Measurements from ENCODE around the gene LRRC51. TPM values are rescaled to one million over a fixed set of nuclear protein-coding genes. Genes with fewer than 3 reads are reported as not detected.

The LRRC51 gene
- total RNA-seq (4.3 and 5.4 TPM in 2 replicates), polyA plus RNA-seq (5.6 and 7.3 TPM in 2 replicates)

- Histone ChIP-seq H3K9me3 (ENCODE audit: low read depth) (no peaks in the 10 kb centered on the region), H3K4me1 (ENCODE audit: low read depth) (no peaks in the 10 kb centered on the region)
- TF ChIP-seq CTCF (IDR thresholded peaks at IDR 0.05; ENCODE audit: low read depth, low read length): no peak
Observed at GRCh38 chr11:72080326-72081183, at the start of gene LRRC51, which contains the start of gene NUMA1. Gene LRRC51 (plus strand): TSS chr11:72080850. CDS start chr11:72089084, 8,234 bp downstream. Gene NUMA1 (minus strand): TSS chr11:72080542. CDS start chr11:72035943, 44,599 bp downstream.

GRCh38 chr11:72036687-72037086 is 44.0 kb upstream of the LRRC51 start:
- Histone ChIP-seq H3K4me1 (ENCODE audit: low read depth) (peaks cover 28% of the 10 kb centered on the region), H3K27ac (peak overlapping the region; percentile 98), H3K36me3 (peaks cover 22% of the 10 kb centered on the region), H3K9me3 (ENCODE audit: low read depth) (no peaks in the 10 kb centered on the region), H3K27me3 (no peaks in the 10 kb centered on the region), H3K4me3 (no peak overlapping the region)
- DNase-seq (ENCODE audit: low read depth in 1 of 2, low spot score in 1 of 2): no peak
- no peak for TF ChIP-seq CTCF (IDR thresholded peaks at IDR 0.05; ENCODE audit: low read depth, low read length)

More at GRCh38 chr11:72080326-72081183, at the start of gene LRRC51, which contains the start of gene NUMA1:
- peak within 1 kb of the TSS; percentile 89 for H3K27ac ChIP-seq
- H3K27me3 ChIP-seq: no peaks in the 10 kb centered on the region
- peak within 1 kb of the TSS; percentile 61 for H3K4me3 ChIP-seq
- DNase-seq (ENCODE audit: low read depth in 1 of 2, low spot score in 1 of 2): peak; percentile 100
- H3K36me3 ChIP-seq: no peaks in the 10 kb centered on the region

- TF ChIP-seq CTCF (IDR thresholded peaks at IDR 0.05; ENCODE audit: low read depth, low read length): no peak
- Histone ChIP-seq H3K36me3 (peaks cover 18% of the 10 kb centered on the region), H3K27me3 (no peaks in the 10 kb centered on the region), H3K4me3 (no peak overlapping the region), H3K27ac (peak overlapping the region; percentile 98), H3K9me3 (ENCODE audit: low read depth) (no peaks in the 10 kb centered on the region), H3K4me1 (ENCODE audit: low read depth) (peaks cover 34% of the 10 kb centered on the region)
- no peak for DNase-seq (ENCODE audit: low read depth in 1 of 2, low spot score in 1 of 2)
Observed at GRCh38 chr11:72037554-72038311, 42.9 kb upstream of the LRRC51 start.

- TF ChIP-seq CTCF (IDR thresholded peaks at IDR 0.05; ENCODE audit: low read depth, low read length): no peak
- Histone ChIP-seq H3K27me3 (no peaks in the 10 kb centered on the region), H3K4me1 (ENCODE audit: low read depth) (peaks cover 34% of the 10 kb centered on the region), H3K4me3 (peak overlapping the region; percentile 65), H3K9me3 (ENCODE audit: low read depth) (no peaks in the 10 kb centered on the region), H3K27ac (peak overlapping the region; percentile 98), H3K36me3 (peaks cover 13% of the 10 kb centered on the region)
- DNase-seq (ENCODE audit: low read depth in 1 of 2, low spot score in 1 of 2): peak in 1 of 2 donors; percentile 77
Observed at GRCh38 chr11:72038491-72038890, 42.2 kb upstream of the LRRC51 start.

GRCh38 chr11:72039031-72039855 is 41.4 kb upstream of the LRRC51 start:
- Histone ChIP-seq H3K9me3 (ENCODE audit: low read depth) (no peaks in the 10 kb centered on the region), H3K27ac (peak overlapping the region; percentile 98), H3K4me1 (ENCODE audit: low read depth) (peaks cover 34% of the 10 kb centered on the region), H3K4me3 (peak overlapping the region; percentile 65), H3K36me3 (peaks cover 6% of the 10 kb centered on the region), H3K27me3 (no peaks in the 10 kb centered on the region)
- peak; percentile 27 to 65 for DNase-seq (ENCODE audit: low read depth in 1 of 2, low spot score in 1 of 2)
- TF ChIP-seq CTCF (IDR thresholded peaks at IDR 0.05; ENCODE audit: low read depth, low read length): no peak

Data from cardiac muscle cell (in vitro differentiated cells and primary cell).